Chondrocyte (in vitro differentiated cells): Measurements from ENCODE around the gene RUNX1. TPM values are rescaled to one million over a fixed set of nuclear protein-coding genes. Genes with fewer than 3 reads are reported as not detected.
A peak's percentile ranks its signal among the peaks of the same experiment; 100 is the strongest.

Experiments used
- DNase-seq: peaks from one replicate; pipeline ENCODE4 v3.0.0; 2021; ENCODE audit warnings: mixed read lengths, low spot score
- H3K27ac Mint-ChIP-seq: one replicate; pipeline ENCODE4 v1.8.0; 2021; ENCODE audit warnings: mild to moderate bottlenecking, moderate library complexity, mixed read lengths; ENCODE audit not compliant: unreplicated experiment
- H3K27me3 Mint-ChIP-seq: 2 replicates; pipeline ENCODE4 v1.8.0; 2021; ENCODE audit warnings: low read depth, mixed read lengths
- H3K36me3 Mint-ChIP-seq: 2 replicates; pipeline ENCODE4 v1.8.0; 2021; ENCODE audit warnings: low read depth, mixed read lengths
- H3K4me1 Mint-ChIP-seq: 2 replicates; pipeline ENCODE4 v1.8.0; 2021; ENCODE audit warnings: low read depth, mild to moderate bottlenecking, mixed read lengths
- H3K4me3 Mint-ChIP-seq: one replicate; pipeline ENCODE4 v1.8.0; 2021; ENCODE audit warnings: mild to moderate bottlenecking, moderate library complexity, mixed read lengths; ENCODE audit not compliant: unreplicated experiment
- H3K9me3 Mint-ChIP-seq: 2 replicates; pipeline ENCODE4 v1.8.0; 2021; ENCODE audit warnings: low read depth, mixed read lengths
- total RNA-seq: library from RNA; stranded (reverse); gene quantifications from 3 replicates; pipeline ENCODE4 v1.2.1, GENCODE V29; 2021
- TF ChIP-seq, protein P1 (sequence below): fragments of 200-600 bp; sonication (generic); IDR thresholded peaks from 2 replicates; pipeline ENCODE4 v1.5.0; 2021; ENCODE audit warnings: antibody characterized with exemption, mild to moderate bottlenecking, moderate library complexity

The RUNX1 gene
- total RNA-seq, 1 donor from 2014 or later: 37.9 TPM

DNA sequence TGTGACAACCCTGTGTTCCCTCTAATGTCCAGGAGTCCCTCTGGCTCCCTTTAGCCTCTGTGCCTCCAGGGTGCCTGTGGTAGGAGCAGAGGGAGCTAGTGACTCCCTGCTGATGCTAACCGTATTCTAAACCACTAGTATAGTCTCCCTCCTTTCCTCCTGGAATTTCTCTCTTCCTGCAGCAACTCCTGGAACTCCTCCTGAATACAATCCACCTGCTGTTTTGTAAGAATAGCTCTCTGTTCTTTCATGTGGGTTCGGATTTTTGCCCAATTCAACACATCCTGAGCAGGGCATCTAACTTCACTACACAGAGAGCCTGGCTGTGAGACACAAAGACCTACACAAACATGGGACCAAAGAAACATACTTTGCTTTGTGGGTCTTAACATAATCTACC lies 107.9 kb downstream of the RUNX1 start:
- TF ChIP-seq, protein P1, sequence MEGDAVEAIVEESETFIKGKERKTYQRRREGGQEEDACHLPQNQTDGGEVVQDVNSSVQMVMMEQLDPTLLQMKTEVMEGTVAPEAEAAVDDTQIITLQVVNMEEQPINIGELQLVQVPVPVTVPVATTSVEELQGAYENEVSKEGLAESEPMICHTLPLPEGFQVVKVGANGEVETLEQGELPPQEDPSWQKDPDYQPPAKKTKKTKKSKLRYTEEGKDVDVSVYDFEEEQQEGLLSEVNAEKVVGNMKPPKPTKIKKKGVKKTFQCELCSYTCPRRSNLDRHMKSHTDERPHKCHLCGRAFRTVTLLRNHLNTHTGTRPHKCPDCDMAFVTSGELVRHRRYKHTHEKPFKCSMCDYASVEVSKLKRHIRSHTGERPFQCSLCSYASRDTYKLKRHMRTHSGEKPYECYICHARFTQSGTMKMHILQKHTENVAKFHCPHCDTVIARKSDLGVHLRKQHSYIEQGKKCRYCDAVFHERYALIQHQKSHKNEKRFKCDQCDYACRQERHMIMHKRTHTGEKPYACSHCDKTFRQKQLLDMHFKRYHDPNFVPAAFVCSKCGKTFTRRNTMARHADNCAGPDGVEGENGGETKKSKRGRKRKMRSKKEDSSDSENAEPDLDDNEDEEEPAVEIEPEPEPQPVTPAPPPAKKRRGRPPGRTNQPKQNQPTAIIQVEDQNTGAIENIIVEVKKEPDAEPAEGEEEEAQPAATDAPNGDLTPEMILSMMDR: no peak

GRCh38 chr21:34939673-34940331 lies 109.3 kb downstream of the RUNX1 start:
- Mint-ChIP-seq H3K4me3 (no peak overlapping the region), H3K4me1 (peaks cover 35% of the 10 kb centered on the region), H3K27ac (no peak overlapping the region), H3K27me3 (no peaks in the 10 kb centered on the region), H3K36me3 (no peaks in the 10 kb centered on the region), H3K9me3 (no peaks in the 10 kb centered on the region)
- TF ChIP-seq, protein P1: no peak
- DNase-seq: no peak

More for the DNA sequence above, 107.9 kb downstream of the RUNX1 start:
- Mint-ChIP-seq H3K27me3 (no peaks in the 10 kb centered on the region), H3K4me3 (no peak overlapping the region), H3K36me3 (no peaks in the 10 kb centered on the region), H3K27ac (no peak overlapping the region), H3K9me3 (no peaks in the 10 kb centered on the region), H3K4me1 (peaks cover 33% of the 10 kb centered on the region)
- no peak for DNase-seq

GRCh38 chr21:34938089-34938764 lies 110.9 kb downstream of the RUNX1 start:
- Mint-ChIP-seq H3K4me1 (peaks cover 39% of the 10 kb centered on the region), H3K27ac (peak overlapping the region; percentile 46), H3K4me3 (no peak overlapping the region), H3K36me3 (no peaks in the 10 kb centered on the region), H3K9me3 (no peaks in the 10 kb centered on the region), H3K27me3 (no peaks in the 10 kb centered on the region)
- no peak for DNase-seq
- TF ChIP-seq, protein P1: no peak

GRCh38 chr21:34936883-34937563 lies 112.1 kb downstream of the RUNX1 start:
- no peaks in the 10 kb centered on the region for H3K9me3 Mint-ChIP-seq
- H3K4me1 Mint-ChIP-seq: peaks cover 39% of the 10 kb centered on the region
- TF ChIP-seq, protein P1: no peak
- H3K27ac Mint-ChIP-seq: no peak overlapping the region
- no peaks in the 10 kb centered on the region for H3K27me3 Mint-ChIP-seq
- DNase-seq: no peak
- no peak overlapping the region for H3K4me3 Mint-ChIP-seq
- no peaks in the 10 kb centered on the region for H3K36me3 Mint-ChIP-seq

GRCh38 chr21:34936371-34936789 lies 112.7 kb downstream of the RUNX1 start:
- Mint-ChIP-seq H3K9me3 (no peaks in the 10 kb centered on the region), H3K4me3 (no peak overlapping the region), H3K36me3 (no peaks in the 10 kb centered on the region), H3K4me1 (peaks cover 42% of the 10 kb centered on the region), H3K27me3 (no peaks in the 10 kb centered on the region), H3K27ac (no peak overlapping the region)
- no peak for DNase-seq
- TF ChIP-seq, protein P1: no peak
